Measurements from ENCODE around the gene C14orf119.

Gene C14orf119

GRCh38 chr14:23099212-23099861, 4.0 kb downstream of the C14orf119 start:
- Histone ChIP-seq H4K20me1 (ENCODE audit: control insufficient read depth, insufficient read depth, low read depth, low read length) (no peaks in the 10 kb centered on the region; the same call in 1 of the 2 replicates), H3F3A (ENCODE audit: control insufficient read depth, insufficient read depth) (no peaks in the 10 kb centered on the region), H3K79me2 (ENCODE audit: control insufficient read depth, low read length) (peaks cover 36% of the 10 kb centered on the region), H3K4me1 (ENCODE audit: control insufficient read depth, low read length) (peaks cover 9% of the 10 kb centered on the region), H3K4me2 (ENCODE audit: low read length) (no peak overlapping the region), H3K9me3 (ENCODE audit: control insufficient read depth, insufficient read depth, low read length) (no peaks in the 10 kb centered on the region), H3K36me3 (ENCODE audit: control insufficient read depth, low read length) (peaks cover 26% of the 10 kb centered on the region), H3K27me3 (ENCODE audit: control insufficient read depth, low read length) (no peaks in the 10 kb centered on the region; the same call in 1 of the 2 replicates), H3K9me2 (replicated peaks; ENCODE audit: control insufficient read depth, low read length) (no peaks in the 10 kb centered on the region), H3K27ac (ENCODE audit: low read depth, low read length) (no peak overlapping the region), H3K4me3 (ENCODE audit: low read length) (no peak overlapping the region)
- no peak for TF ChIP-seq CTCF (IDR thresholded peaks at IDR 0.05; ENCODE audit: low read depth, low read length, poor library complexity, severe bottlenecking)
- no peak for TF ChIP-seq EZH2phosphoT487 (IDR thresholded peaks at IDR 0.05; ENCODE audit: borderline replicate concordance, low read length)

- no peak for TF ChIP-seq CTCF (IDR thresholded peaks at IDR 0.05; ENCODE audit: low read depth, low read length, poor library complexity, severe bottlenecking)
- TF ChIP-seq EZH2phosphoT487 (IDR thresholded peaks at IDR 0.05; ENCODE audit: borderline replicate concordance, low read length): no peak
- H3K4me1 ChIP-seq (ENCODE audit: control insufficient read depth, low read length): peaks cover 20% of the 10 kb centered on the region
- H3K4me3 ChIP-seq (ENCODE audit: low read length): no peak overlapping the region
- H3K27me3 ChIP-seq (ENCODE audit: control insufficient read depth, low read length): no peaks in the 10 kb centered on the region; the same call in 1 of the 2 replicates
- H3K36me3 ChIP-seq (ENCODE audit: control insufficient read depth, low read length): peaks cover 23% of the 10 kb centered on the region
- no peaks in the 10 kb centered on the region; the same call in 1 of the 2 replicates for H4K20me1 ChIP-seq (ENCODE audit: control insufficient read depth, insufficient read depth, low read depth, low read length)
- peaks cover 20% of the 10 kb centered on the region for H3K79me2 ChIP-seq (ENCODE audit: control insufficient read depth, low read length)
- no peak overlapping the region for H3K4me2 ChIP-seq (ENCODE audit: low read length)
- no peaks in the 10 kb centered on the region for H3K9me3 ChIP-seq (ENCODE audit: control insufficient read depth, insufficient read depth, low read length)
- H3F3A ChIP-seq (ENCODE audit: control insufficient read depth, insufficient read depth): no peaks in the 10 kb centered on the region
- no peaks in the 10 kb centered on the region for H3K9me2 ChIP-seq (replicated peaks; ENCODE audit: control insufficient read depth, low read length)
- no peak overlapping the region for H3K27ac ChIP-seq (ENCODE audit: low read depth, low read length)
These were observed 6.1 kb downstream of the C14orf119 start for GRCh38 chr14:23101213-23101970.

GRCh38 chr14:23101986-23102625, 6.8 kb downstream of the C14orf119 start:
- no peaks in the 10 kb centered on the region for H3K9me3 ChIP-seq (ENCODE audit: control insufficient read depth, insufficient read depth, low read length)
- no peaks in the 10 kb centered on the region for H3F3A ChIP-seq (ENCODE audit: control insufficient read depth, insufficient read depth)
- peaks cover 13% of the 10 kb centered on the region for H3K79me2 ChIP-seq (ENCODE audit: control insufficient read depth, low read length)
- H3K4me3 ChIP-seq (ENCODE audit: low read length): no peak overlapping the region
- H4K20me1 ChIP-seq (ENCODE audit: control insufficient read depth, insufficient read depth, low read depth, low read length): no peaks in the 10 kb centered on the region; the same call in 1 of the 2 replicates
- H3K27me3 ChIP-seq (ENCODE audit: control insufficient read depth, low read length): no peaks in the 10 kb centered on the region; the same call in 1 of the 2 replicates
- no peak overlapping the region for H3K4me2 ChIP-seq (ENCODE audit: low read length)
- no peak overlapping the region for H3K27ac ChIP-seq (ENCODE audit: low read depth, low read length)
- H3K4me1 ChIP-seq (ENCODE audit: control insufficient read depth, low read length): peaks cover 13% of the 10 kb centered on the region
- H3K9me2 ChIP-seq (replicated peaks; ENCODE audit: control insufficient read depth, low read length): no peaks in the 10 kb centered on the region
- TF ChIP-seq EZH2phosphoT487 (IDR thresholded peaks at IDR 0.05; ENCODE audit: borderline replicate concordance, low read length) (no peak), CTCF (IDR thresholded peaks at IDR 0.05; ENCODE audit: low read depth, low read length, poor library complexity, severe bottlenecking) (no peak)
- H3K36me3 ChIP-seq (ENCODE audit: control insufficient read depth, low read length): peaks cover 18% of the 10 kb centered on the region
